GM23338 (cell line): ENCODE measurements around the gene ZNF439.

Experiments used
- POLR2AphosphoS5 ChIP-seq: IDR thresholded peaks from 2 replicates; pipeline ENCODE4 v1.6.1; 2016; ENCODE audit warnings: antibody characterized with exemption, low read depth
- TF ChIP-seq, protein P1 (sequence below), 2 experiments: fragments of 200-600 bp in 1 of 2; sonication (generic) in 1 of 2; conservative IDR thresholded peaks; 2 replicates each; pipeline versions ENCODE4 v1.5.1 to v1.6.1; 2016 to 2017; ENCODE audit warnings: antibody characterized with exemption in 2 of 2, low read depth in 2 of 2, mild to moderate bottlenecking in 2 of 2, moderate library complexity in 1 of 2
- TF ChIP-seq, protein P2 (sequence below): fragments of 250-450 bp; sonication (Bioruptor Pico); IDR thresholded peaks from 2 replicates; pipeline ENCODE4 v1.5.0; 2020; ENCODE audit warnings: mild to moderate bottlenecking, moderate library complexity

DNA sequence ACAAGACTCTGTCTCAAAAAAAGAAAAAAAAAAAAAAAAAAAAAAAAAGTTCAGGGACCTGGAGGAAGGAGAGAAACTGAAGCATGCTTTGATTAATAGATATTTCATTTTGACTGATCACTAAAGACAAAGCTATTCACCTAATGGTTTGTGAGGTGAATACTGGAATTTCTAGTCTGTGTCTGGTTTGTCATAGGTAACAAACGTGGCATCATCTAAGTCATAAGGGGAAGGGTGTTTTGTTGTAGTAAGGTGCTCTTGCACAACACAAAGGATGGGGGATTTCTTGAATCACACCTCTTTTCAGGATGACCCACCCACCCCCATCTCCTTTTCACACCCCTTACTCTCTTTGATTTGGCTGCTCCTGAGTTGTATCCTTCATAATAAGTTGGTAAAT, 25.2 kb downstream of the ZNF439 start:
- TF ChIP-seq, protein P1, sequence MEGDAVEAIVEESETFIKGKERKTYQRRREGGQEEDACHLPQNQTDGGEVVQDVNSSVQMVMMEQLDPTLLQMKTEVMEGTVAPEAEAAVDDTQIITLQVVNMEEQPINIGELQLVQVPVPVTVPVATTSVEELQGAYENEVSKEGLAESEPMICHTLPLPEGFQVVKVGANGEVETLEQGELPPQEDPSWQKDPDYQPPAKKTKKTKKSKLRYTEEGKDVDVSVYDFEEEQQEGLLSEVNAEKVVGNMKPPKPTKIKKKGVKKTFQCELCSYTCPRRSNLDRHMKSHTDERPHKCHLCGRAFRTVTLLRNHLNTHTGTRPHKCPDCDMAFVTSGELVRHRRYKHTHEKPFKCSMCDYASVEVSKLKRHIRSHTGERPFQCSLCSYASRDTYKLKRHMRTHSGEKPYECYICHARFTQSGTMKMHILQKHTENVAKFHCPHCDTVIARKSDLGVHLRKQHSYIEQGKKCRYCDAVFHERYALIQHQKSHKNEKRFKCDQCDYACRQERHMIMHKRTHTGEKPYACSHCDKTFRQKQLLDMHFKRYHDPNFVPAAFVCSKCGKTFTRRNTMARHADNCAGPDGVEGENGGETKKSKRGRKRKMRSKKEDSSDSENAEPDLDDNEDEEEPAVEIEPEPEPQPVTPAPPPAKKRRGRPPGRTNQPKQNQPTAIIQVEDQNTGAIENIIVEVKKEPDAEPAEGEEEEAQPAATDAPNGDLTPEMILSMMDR (conservative IDR thresholded peaks at IDR 0.05; ENCODE audit: low read depth in 2 of 2), result no peak
- TF ChIP-seq POLR2AphosphoS5, result no peak
- TF ChIP-seq, protein P2, sequence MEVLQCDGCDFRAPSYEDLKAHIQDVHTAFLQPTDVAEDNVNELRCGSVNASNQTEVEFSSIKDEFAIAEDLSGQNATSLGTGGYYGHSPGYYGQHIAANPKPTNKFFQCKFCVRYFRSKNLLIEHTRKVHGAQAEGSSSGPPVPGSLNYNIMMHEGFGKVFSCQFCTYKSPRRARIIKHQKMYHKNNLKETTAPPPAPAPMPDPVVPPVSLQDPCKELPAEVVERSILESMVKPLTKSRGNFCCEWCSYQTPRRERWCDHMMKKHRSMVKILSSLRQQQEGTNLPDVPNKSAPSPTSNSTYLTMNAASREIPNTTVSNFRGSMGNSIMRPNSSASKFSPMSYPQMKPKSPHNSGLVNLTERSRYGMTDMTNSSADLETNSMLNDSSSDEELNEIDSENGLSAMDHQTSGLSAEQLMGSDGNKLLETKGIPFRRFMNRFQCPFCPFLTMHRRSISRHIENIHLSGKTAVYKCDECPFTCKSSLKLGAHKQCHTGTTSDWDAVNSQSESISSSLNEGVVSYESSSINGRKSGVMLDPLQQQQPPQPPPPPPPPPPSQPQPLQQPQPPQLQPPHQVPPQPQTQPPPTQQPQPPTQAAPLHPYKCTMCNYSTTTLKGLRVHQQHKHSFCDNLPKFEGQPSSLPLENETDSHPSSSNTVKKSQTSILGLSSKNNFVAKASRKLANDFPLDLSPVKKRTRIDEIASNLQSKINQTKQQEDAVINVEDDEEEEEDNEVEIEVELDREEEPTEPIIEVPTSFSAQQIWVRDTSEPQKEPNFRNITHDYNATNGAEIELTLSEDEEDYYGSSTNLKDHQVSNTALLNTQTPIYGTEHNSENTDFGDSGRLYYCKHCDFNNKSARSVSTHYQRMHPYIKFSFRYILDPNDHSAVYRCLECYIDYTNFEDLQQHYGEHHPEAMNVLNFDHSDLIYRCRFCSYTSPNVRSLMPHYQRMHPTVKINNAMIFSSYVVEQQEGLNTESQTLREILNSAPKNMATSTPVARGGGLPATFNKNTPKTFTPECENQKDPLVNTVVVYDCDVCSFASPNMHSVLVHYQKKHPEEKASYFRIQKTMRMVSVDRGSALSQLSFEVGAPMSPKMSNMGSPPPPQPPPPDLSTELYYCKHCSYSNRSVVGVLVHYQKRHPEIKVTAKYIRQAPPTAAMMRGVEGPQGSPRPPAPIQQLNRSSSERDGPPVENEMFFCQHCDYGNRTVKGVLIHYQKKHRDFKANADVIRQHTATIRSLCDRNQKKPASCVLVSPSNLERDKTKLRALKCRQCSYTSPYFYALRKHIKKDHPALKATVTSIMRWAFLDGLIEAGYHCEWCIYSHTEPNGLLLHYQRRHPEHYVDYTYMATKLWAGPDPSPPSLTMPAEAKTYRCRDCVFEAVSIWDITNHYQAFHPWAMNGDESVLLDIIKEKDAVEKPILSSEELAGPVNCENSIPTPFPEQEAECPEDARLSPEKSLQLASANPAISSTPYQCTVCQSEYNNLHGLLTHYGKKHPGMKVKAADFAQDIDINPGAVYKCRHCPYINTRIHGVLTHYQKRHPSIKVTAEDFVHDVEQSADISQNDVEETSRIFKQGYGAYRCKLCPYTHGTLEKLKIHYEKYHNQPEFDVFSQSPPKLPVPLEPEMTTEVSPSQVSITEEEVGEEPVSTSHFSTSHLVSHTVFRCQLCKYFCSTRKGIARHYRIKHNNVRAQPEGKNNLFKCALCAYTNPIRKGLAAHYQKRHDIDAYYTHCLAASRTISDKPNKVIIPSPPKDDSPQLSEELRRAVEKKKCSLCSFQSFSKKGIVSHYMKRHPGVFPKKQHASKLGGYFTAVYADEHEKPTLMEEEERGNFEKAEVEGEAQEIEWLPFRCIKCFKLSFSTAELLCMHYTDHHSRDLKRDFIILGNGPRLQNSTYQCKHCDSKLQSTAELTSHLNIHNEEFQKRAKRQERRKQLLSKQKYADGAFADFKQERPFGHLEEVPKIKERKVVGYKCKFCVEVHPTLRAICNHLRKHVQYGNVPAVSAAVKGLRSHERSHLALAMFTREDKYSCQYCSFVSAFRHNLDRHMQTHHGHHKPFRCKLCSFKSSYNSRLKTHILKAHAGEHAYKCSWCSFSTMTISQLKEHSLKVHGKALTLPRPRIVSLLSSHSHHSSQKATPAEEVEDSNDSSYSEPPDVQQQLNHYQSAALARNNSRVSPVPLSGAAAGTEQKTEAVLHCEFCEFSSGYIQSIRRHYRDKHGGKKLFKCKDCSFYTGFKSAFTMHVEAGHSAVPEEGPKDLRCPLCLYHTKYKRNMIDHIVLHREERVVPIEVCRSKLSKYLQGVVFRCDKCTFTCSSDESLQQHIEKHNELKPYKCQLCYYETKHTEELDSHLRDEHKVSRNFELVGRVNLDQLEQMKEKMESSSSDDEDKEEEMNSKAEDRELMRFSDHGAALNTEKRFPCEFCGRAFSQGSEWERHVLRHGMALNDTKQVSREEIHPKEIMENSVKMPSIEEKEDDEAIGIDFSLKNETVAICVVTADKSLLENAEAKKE (CRISPR knock-in tag), result no peak
